Adrenal gland (tissue), 12 donors: ENCODE measurements around the gene KATNB1. TPM values are rescaled to one million over a fixed set of nuclear protein-coding genes. Genes with fewer than 3 reads are reported as not detected.

Experiments used
- DNase-seq, 7 donors: peaks; one replicate each; pipeline ENCODE4 v3.0.0-alpha.2; 2019 to 2020
- H3K27ac ChIP-seq, 5 donors: fragments of 200-600 bp; sonication (generic) in 4 of 5; 1 replicate in 3 of 5; 2 replicates in 2 of 5; pipeline versions ENCODE4 v1.5.1 to v1.8.0; 2016 to 2020; ENCODE audit warnings: mild to moderate bottlenecking in 1 of 5
- H3K27me3 ChIP-seq: fragments of 200-600 bp; 2 replicates; pipeline ENCODE4 v1.8.0; 2021
- H3K36me3 ChIP-seq, 2 donors: fragments of 200-600 bp; replicated peaks in 1 of 2; 1 replicate in 1 of 2; 2 replicates in 1 of 2; pipeline versions ENCODE4 v1.5.1 to v1.8.0; 2018 to 2022
- H3K4me1 ChIP-seq, 2 donors: fragments of 200-600 bp; replicated peaks in 1 of 2; 1 replicate in 1 of 2; 2 replicates in 1 of 2; pipeline versions ENCODE4 v1.5.1 to v1.8.0; 2018 to 2021
- H3K4me3 ChIP-seq, 4 donors: fragments of 200-600 bp; sonication (generic) in 3 of 4; one replicate each; pipeline ENCODE4 v1.5.1; 2016 to 2018
- H3K9me3 ChIP-seq, 3 donors: fragments of 200-600 bp; sonication (generic) in 1 of 3; replicated peaks in 1 of 3; 1 replicate in 2 of 3; 2 replicates in 1 of 3; pipeline versions ENCODE4 v1.5.1 to v1.8.0; 2016 to 2021
- POLR2A ChIP-seq, 2 donors: fragments of 450-650 bp; IDR thresholded peaks; one replicate each; pipeline ENCODE4 v1.6.1; 2017; ENCODE audit warnings: antibody characterized with exemption in 2 of 2, mild to moderate bottlenecking in 2 of 2, moderate library complexity in 1 of 2
- WGBS, 4 donors: extraction: QIAGEN DNeasy Blood & Tissue Kit in 2 of 4; methylation state at CpG; one replicate each; pipeline versions ENCODE4 v1.1.5 to v1.1.7; 2013 to 2017; 5-methylcytosine and 5-hydroxymethylcytosine counted together
- intact Hi-C, 2 donors: fragments of 100-400 bp; cut with DNase I; formaldehyde crosslinking; loops; one replicate each; pipeline versions ENCODE4 v1.14.1 to v1.15.0; 2022 to 2023
- polyA plus RNA-seq, 3 donors: library from polyadenylated mRNA; stranded (reverse); fragments of 200-250 nt in 2 of 3; fragments of 350-450 nt in 1 of 3; fragmentation: Illumina TruSeq in 1 of 3; extraction: RNeasy Lipid Tissue Mini Kit (QIAGEN cat#74804) in 1 of 3; gene quantifications; one replicate each; pipeline ENCODE4 v1.2.3, GENCODE V29; 2013 to 2014
- total RNA-seq, 9 donors: library from RNA; depleted of rRNA in 4 of 9; stranded (reverse); fragments of >200 nt in 4 of 9; fragments of 120-200 nt in 1 of 9; fragmentation: NEBNext Ultra II Directional in 1 of 9; extraction: Animal tissue kit (Norgen Biotek cat#: 25700) in 1 of 9; gene quantifications; one replicate each; pipeline versions ENCODE4 v1.1.0 to v1.2.4, GENCODE V29; 2013 to 2023
- TF ChIP-seq, protein P1 (sequence below), 6 experiments: fragments of 450-650 bp in 4 of 6; fragments of 200-600 bp in 2 of 6; sonication (generic) in 1 of 6; IDR thresholded peaks; 1 replicate in 5 of 6; 2 replicates in 1 of 6; pipeline versions ENCODE4 v1.5.1 to v1.8.0; 2016 to 2021; ENCODE audit warnings: antibody characterized with exemption in 6 of 6, mild to moderate bottlenecking in 2 of 6, moderate library complexity in 1 of 6
- donor health status: healthy with polysubstance abuse.
- donor health status: Bipolar disorder and iron deficiency.
- donor health status: DM: yes; HTN: yes; CAD: no.
- donor health status: DM: no; HTN: no; CAD: no.
- donor health status: DM: no; HTN: no; CAD: no.
- donor health status: DM: yes; HTN: yes; CAD: no.

Gene KATNB1
- total and polyA plus RNA-seq, 12 donors: 12.9 to 85.6 (median 21.0) TPM

GRCh38 chr16:57749856-57750452 lies 14.4 kb downstream of the KATNB1 start:
- Histone ChIP-seq H3K9me3 (no peaks in the 10 kb centered on the region), H3K27me3 (no peaks in the 10 kb centered on the region), H3K27ac (no peak overlapping the region), H3K4me3 (no peak overlapping the region), H3K4me1 (no peaks in the 10 kb centered on the region), H3K36me3 (peaks cover 0 to 3% of the 10 kb centered on the region in 2 donors)
- intact Hi-C loops: loop anchor here in 1 of 2 donors (5.0 kb wide), 1 partner anchor 242 kb away; no protein-coding TSS in a partner anchor
- 86 to 92% (median 91%) methylated on average over 5 of the region's 5 CpGs for WGBS, 4 donors
- DNase-seq: no peak
- no peak for TF ChIP-seq POLR2A (IDR thresholded peaks at IDR 0.05)
- TF ChIP-seq, protein P1, sequence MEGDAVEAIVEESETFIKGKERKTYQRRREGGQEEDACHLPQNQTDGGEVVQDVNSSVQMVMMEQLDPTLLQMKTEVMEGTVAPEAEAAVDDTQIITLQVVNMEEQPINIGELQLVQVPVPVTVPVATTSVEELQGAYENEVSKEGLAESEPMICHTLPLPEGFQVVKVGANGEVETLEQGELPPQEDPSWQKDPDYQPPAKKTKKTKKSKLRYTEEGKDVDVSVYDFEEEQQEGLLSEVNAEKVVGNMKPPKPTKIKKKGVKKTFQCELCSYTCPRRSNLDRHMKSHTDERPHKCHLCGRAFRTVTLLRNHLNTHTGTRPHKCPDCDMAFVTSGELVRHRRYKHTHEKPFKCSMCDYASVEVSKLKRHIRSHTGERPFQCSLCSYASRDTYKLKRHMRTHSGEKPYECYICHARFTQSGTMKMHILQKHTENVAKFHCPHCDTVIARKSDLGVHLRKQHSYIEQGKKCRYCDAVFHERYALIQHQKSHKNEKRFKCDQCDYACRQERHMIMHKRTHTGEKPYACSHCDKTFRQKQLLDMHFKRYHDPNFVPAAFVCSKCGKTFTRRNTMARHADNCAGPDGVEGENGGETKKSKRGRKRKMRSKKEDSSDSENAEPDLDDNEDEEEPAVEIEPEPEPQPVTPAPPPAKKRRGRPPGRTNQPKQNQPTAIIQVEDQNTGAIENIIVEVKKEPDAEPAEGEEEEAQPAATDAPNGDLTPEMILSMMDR (IDR thresholded peaks at IDR 0.05): no peak

DNA sequence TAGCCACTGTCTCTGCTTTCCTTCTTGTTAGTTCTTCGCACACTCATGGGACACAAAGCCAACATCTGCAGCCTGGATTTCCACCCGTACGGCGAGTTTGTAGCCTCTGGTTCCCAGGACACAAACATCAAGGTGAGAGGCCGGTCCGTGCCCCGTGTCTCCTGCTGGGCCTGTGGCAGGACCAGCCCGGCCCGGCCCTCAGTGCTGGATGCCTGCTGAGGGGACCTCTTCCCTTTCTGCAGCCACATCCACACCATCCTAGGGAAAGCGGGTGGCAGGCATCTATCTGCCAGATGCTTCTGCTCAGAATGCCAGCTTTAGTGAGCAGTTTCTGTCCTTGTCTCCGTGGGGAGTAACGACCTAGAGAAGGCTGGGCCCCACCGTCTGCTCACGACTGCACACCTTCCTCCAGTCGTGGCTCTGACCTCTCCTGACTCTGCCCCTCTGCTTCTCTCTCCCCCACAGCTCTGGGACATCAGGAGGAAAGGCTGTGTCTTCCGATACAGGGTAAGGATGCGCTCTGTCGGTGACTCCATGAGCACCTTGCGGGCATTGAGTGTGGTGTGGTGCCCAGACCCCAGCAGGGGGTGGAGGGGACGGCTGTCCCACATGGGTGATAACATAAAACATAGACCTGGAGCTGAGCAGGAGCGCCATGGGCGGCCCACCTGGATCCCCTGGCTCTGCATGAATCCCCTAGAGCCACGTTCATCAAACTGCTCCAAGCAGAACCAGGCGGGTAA lies 15.4 kb downstream of the KATNB1 start:
- Histone ChIP-seq H3K27ac (no peak overlapping the region), H3K9me3 (no peaks in the 10 kb centered on the region), H3K4me3 (no peak overlapping the region), H3K27me3 (no peaks in the 10 kb centered on the region), H3K4me1 (no peaks in the 10 kb centered on the region), H3K36me3 (peaks cover 0 to 3% of the 10 kb centered on the region in 2 donors)
- intact Hi-C loops: loop anchor here in 1 of 2 donors (5.0 kb wide), 1 partner anchor 241 kb away; no protein-coding TSS in a partner anchor
- no peak for DNase-seq
- 90 to 96% (median 93%) methylated on average over 18 to 24 of the region's 24 CpGs for WGBS, 4 donors
- TF ChIP-seq POLR2A (IDR thresholded peaks at IDR 0.05): no peak
- TF ChIP-seq, protein P1 (IDR thresholded peaks at IDR 0.05): no peak

DNA sequence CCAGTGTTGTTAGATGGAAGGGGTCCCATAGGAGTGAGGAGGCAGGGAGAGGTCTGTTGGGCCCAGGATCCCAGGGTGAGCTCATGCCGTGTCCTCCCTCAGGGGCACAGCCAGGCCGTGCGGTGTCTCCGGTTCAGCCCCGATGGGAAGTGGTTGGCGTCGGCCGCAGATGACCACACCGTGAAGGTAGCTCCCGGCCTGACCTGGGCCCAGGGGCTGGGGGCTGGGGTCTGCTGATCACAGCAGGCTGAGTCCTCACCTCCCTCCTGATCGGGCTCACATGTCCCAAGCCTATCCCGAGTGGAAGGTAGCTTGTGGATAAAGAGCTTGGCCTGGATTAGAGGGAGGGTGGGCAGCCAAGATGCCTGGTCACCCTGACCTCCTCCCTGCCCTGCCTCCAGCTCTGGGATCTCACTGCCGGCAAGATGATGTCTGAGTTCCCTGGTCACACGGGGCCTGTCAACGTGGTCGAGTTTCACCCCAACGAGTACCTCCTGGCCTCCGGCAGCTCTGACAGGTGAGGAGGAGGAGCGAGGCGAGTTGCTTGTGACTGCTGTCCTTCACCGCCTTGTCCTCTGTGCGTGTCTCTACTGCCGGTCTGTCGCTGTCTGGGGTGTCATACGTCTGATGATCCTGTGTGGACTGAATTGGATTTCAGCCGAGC lies 16.1 kb downstream of the KATNB1 start:
- Histone ChIP-seq H3K27ac (no peak overlapping the region), H3K4me3 (no peak overlapping the region), H3K36me3 (peaks cover 0 to 3% of the 10 kb centered on the region in 2 donors), H3K4me1 (no peaks in the 10 kb centered on the region), H3K27me3 (no peaks in the 10 kb centered on the region), H3K9me3 (no peaks in the 10 kb centered on the region)
- WGBS, 4 donors: 80 to 100% (median 91%) methylated on average over 2 to 26 of the region's 26 CpGs
- TF ChIP-seq, protein P1 (IDR thresholded peaks at IDR 0.05): no peak
- no peak for TF ChIP-seq POLR2A (IDR thresholded peaks at IDR 0.05)
- DNase-seq: no peak
- intact Hi-C loops: loop anchor here in 1 of 2 donors (5.0 kb wide), 1 partner anchor 241 kb away; no protein-coding TSS in a partner anchor

- TF ChIP-seq, protein P1 (IDR thresholded peaks at IDR 0.05): no peak
- no peak for TF ChIP-seq POLR2A (IDR thresholded peaks at IDR 0.05)
- intact Hi-C loops: loop anchor here in 1 of 2 donors (5.0 kb wide), 1 partner anchor 240 kb away; no protein-coding TSS in a partner anchor
These were observed 16.6 kb downstream of the KATNB1 start for GRCh38 chr16:57752203-57752580.

More at GRCh38 chr16:57752203-57752580, 16.6 kb downstream of the KATNB1 start:
- Histone ChIP-seq H3K4me3 (no peak overlapping the region), H3K27me3 (no peaks in the 10 kb centered on the region), H3K36me3 (peaks cover 0 to 3% of the 10 kb centered on the region in 2 donors), H3K27ac (no peak overlapping the region), H3K4me1 (no peaks in the 10 kb centered on the region), H3K9me3 (no peaks in the 10 kb centered on the region)
- no peak for DNase-seq
- 87 to 97% (median 88%) methylated on average over 3 to 6 of the region's 6 CpGs for WGBS, 4 donors
